ENCODE data around the gene CD151. TPM values are rescaled to one million over a fixed set of nuclear protein-coding genes. Genes with fewer than 3 reads are reported as not detected.
A peak's percentile ranks its signal among the peaks of the same experiment; 100 is the strongest.

CD151 gene
- total RNA-seq, 1 donor from 2014 or later = 387 TPM

DNA sequence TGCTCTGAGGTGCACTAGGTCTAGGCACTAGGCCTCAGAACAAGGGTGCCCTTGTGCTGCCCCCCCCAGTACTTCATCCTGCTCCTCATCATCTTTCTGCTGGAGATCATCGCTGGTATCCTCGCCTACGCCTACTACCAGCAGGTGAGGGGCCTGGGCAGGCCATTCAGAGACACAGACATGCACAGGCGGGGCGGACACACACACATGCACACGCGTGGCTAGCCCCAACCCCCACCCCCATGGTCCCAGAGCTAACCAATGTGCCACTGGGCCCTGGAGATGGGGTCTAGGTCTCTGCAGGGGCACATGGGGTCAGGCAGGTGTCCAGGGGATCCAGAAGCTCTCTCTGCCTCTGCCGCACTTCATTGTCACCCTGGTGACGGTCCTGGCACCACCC is 3.9 kb downstream of the CD151 start:
- DNase-seq (no peak), ATAC-seq (no peak)
- no peak overlapping the region for H3K27ac ChIP-seq
- no peak overlapping the region for H3K4me3 ChIP-seq
- no peaks in the 10 kb centered on the region for H3K9me3 ChIP-seq
- peaks cover 76% of the 10 kb centered on the region for H3K4me1 ChIP-seq
- intact Hi-C loops (cut with DNase I) = no loop called here
- no peaks in the 10 kb centered on the region for H3K27me3 ChIP-seq (ENCODE audit: low read depth)
- TF ChIP-seq, protein P1, sequence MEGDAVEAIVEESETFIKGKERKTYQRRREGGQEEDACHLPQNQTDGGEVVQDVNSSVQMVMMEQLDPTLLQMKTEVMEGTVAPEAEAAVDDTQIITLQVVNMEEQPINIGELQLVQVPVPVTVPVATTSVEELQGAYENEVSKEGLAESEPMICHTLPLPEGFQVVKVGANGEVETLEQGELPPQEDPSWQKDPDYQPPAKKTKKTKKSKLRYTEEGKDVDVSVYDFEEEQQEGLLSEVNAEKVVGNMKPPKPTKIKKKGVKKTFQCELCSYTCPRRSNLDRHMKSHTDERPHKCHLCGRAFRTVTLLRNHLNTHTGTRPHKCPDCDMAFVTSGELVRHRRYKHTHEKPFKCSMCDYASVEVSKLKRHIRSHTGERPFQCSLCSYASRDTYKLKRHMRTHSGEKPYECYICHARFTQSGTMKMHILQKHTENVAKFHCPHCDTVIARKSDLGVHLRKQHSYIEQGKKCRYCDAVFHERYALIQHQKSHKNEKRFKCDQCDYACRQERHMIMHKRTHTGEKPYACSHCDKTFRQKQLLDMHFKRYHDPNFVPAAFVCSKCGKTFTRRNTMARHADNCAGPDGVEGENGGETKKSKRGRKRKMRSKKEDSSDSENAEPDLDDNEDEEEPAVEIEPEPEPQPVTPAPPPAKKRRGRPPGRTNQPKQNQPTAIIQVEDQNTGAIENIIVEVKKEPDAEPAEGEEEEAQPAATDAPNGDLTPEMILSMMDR (IDR thresholded peaks at IDR 0.05) = no peak
- H3K36me3 ChIP-seq = peaks cover 52% of the 10 kb centered on the region

DNA sequence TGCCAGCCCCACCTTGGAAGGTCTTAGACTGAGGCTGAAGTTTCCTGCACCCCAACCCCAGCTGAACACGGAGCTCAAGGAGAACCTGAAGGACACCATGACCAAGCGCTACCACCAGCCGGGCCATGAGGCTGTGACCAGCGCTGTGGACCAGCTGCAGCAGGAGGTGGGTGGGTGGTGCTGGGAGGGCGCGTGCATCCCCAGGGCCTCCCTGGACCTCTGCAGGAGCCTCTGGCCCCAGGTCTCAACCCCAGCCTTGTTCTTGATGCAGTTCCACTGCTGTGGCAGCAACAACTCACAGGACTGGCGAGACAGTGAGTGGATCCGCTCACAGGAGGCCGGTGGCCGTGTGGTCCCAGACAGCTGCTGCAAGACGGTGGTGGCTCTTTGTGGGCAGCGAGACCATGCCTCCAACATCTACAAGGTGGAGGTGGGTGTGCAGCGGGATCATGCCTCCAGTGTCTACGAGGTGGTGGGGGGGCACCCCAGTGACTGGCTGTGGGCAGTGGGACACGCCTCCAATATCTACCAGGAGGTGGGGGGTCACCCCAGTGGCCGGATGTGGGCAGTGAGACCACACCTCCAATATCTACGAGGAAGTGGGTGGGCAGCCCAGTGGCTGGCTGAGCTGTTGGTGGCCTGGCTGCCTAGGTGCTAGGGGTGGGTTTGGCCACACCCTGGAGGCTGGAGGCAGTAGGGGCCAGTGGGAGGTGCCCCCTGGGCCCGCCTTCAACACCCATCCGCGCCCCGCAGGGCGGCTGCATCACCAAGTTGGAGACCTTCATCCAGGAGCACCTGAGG is 4.6 kb downstream of the CD151 start:
- TF ChIP-seq, protein P1 (IDR thresholded peaks at IDR 0.05) = no peak

DNA sequence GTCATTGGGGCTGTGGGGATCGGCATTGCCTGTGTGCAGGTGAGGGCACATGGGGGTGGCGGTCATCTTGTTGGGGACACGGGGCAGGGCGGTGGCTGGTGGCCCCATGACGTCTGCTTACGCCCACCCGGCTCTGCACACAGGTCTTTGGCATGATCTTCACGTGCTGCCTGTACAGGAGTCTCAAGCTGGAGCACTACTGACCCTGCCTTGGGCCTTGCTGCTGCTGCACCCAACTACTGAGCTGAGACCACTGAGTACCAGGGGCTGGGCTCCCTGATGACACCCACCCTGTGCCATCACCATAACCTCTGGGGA is 5.2 kb downstream of the CD151 start:
- H3K27ac ChIP-seq = no peak overlapping the region
- H3K36me3 ChIP-seq = peaks cover 52% of the 10 kb centered on the region
- ATAC-seq = no peak

More for the DNA sequence above, 4.6 kb downstream of the CD151 start:
- H3K4me1 ChIP-seq = peaks cover 72% of the 10 kb centered on the region
- ATAC-seq = no peak
- H3K27me3 ChIP-seq (ENCODE audit: low read depth) = no peaks in the 10 kb centered on the region
- peaks cover 52% of the 10 kb centered on the region for H3K36me3 ChIP-seq
- DNase-seq = peak; percentile 51
- intact Hi-C loops (cut with DNase I) = no loop called here
- H3K9me3 ChIP-seq = no peaks in the 10 kb centered on the region
- H3K4me3 ChIP-seq = no peak overlapping the region
- H3K27ac ChIP-seq = no peak overlapping the region

DNA sequence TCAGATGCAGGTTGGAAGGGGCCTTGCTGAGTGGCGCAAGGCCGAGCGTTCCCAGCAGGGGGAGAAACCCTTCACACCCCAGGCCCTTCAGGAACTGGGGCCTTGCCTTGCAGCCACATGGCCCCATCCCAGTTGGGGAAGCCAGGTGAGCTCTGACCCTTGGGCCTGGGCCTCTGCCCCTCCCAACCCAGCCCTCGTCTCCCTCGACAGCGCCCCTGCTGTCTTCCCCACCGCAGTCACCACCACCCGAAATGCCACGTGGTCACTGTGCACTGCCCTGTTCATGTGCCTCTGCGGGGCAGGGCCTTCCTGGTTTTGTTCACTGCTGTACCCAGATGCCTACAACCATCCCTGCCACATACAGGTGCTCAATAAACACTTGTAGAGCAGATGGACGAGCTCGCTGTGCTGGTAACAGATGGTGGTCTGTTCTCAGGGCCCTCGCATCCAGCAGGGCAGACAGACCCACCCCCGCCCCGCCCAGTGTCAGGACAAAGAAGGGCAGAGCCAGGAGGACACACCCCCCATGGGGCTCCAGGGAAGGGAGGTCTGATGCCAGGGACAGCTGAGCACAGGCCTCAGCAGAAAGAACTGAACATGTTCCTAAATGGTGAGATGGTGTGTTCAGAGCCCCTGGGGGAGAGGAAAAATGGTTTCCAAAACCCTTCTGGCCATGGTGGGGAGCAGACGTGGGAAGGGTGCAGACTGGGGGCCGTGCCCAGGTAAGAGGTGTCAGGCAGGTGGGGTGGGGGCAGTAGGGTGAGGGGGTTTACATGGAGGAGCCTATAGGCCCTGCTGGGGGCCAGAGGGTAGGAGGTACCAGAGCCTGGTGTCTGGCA is 5.9 kb downstream of the CD151 start:
- intact Hi-C loops (cut with DNase I) = no loop called here
- TF ChIP-seq, protein P1 (IDR thresholded peaks at IDR 0.05) = peak; percentile 13
- peaks cover 71% of the 10 kb centered on the region for H3K4me1 ChIP-seq
- peaks cover 52% of the 10 kb centered on the region for H3K36me3 ChIP-seq
- no peaks in the 10 kb centered on the region for H3K9me3 ChIP-seq
- H3K27me3 ChIP-seq (ENCODE audit: low read depth) = no peaks in the 10 kb centered on the region
- no peak overlapping the region for H3K4me3 ChIP-seq
- ATAC-seq = no peak
- no peak for DNase-seq
- no peak overlapping the region for H3K27ac ChIP-seq

More for the DNA sequence above, 5.2 kb downstream of the CD151 start:
- H3K4me3 ChIP-seq = no peak overlapping the region
- DNase-seq = no peak
- H3K9me3 ChIP-seq = no peaks in the 10 kb centered on the region
- H3K27me3 ChIP-seq (ENCODE audit: low read depth) = no peaks in the 10 kb centered on the region
- intact Hi-C loops (cut with DNase I) = no loop called here
- TF ChIP-seq, protein P1 (IDR thresholded peaks at IDR 0.05) = no peak
- H3K4me1 ChIP-seq = peaks cover 70% of the 10 kb centered on the region

DNA sequence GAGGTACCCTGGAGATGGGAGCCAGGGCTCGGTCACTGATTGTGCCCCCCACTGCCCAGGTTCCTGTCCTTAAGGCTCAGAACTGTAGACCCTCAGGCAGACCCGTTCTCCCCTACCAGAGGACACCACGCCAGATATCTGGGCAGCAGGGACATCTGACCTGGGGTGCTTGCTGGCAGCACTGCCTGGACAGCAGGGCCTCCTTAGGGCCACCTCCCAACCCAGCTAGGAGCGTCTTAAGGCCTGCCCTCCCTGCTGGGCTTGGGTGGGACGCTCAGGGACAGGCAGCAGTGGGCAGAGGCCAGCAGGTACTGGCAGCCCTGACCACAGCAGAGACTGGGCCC is 6.5 kb downstream of the CD151 start:
- Histone ChIP-seq H3K36me3 (peaks cover 52% of the 10 kb centered on the region), H3K27me3 (ENCODE audit: low read depth) (no peaks in the 10 kb centered on the region), H3K27ac (no peak overlapping the region), H3K4me1 (peaks cover 70% of the 10 kb centered on the region), H3K9me3 (no peaks in the 10 kb centered on the region), H3K4me3 (no peak overlapping the region)
- DNase-seq (no peak), ATAC-seq (no peak)
- TF ChIP-seq, protein P1 (IDR thresholded peaks at IDR 0.05) = no peak
- intact Hi-C loops (cut with DNase I) = no loop called here

Data from lower lobe of right lung (tissue), 2 donors.